Upper lobe of left lung (tissue), 6 donors: ENCODE data around the gene RAI1. TPM values are rescaled to one million over a fixed set of nuclear protein-coding genes. Genes with fewer than 3 reads are reported as not detected.
A peak's percentile ranks its signal among the peaks of the same experiment; 100 is the strongest.
"Not testable (repeated sequence)": the region's sequence is repeated elsewhere in the genome, so short reads cannot be mapped to it uniquely, and the experiment has no call there.

Experiments used
- ATAC-seq, 2 donors: fragments of 200-7000 bp; cut with Tn5 transposase; one replicate each; pipeline ENCODE4 v1.9.1; 2022; ENCODE audit warnings: mild to moderate bottlenecking in 2 of 2, moderate library complexity in 2 of 2; ENCODE audit not compliant: low FRiP score in 2 of 2
- DNase-seq, 2 donors: peaks; one replicate each; pipeline ENCODE4 v3.0.0-alpha.2; 2019 to 2020
- H3K27ac ChIP-seq, 4 donors: fragments of 200-600 bp; sonication (generic); one replicate each; pipeline ENCODE4 v1.5.1; 2016 to 2019
- H3K27me3 ChIP-seq, 4 donors: fragments of 200-600 bp; sonication (generic); one replicate each; pipeline ENCODE4 v1.5.1; 2017 to 2019
- H3K36me3 ChIP-seq, 4 donors: fragments of 200-600 bp; sonication (generic); one replicate each; pipeline ENCODE4 v1.5.1; 2016 to 2019
- H3K4me1 ChIP-seq, 4 donors: fragments of 200-600 bp; sonication (generic); one replicate each; pipeline ENCODE4 v1.5.1; 2018 to 2019
- H3K4me3 ChIP-seq, 4 donors: fragments of 200-600 bp; sonication (generic); one replicate each; pipeline ENCODE4 v1.5.1; 2017 to 2019; ENCODE audit warnings: mild to moderate bottlenecking in 2 of 4, moderate library complexity in 1 of 4
- H3K9me3 ChIP-seq, 4 donors: fragments of 200-600 bp; sonication (generic); one replicate each; pipeline ENCODE4 v1.5.1; 2018 to 2019
- CTCF ChIP-seq, 6 experiments: fragments of 450-650 bp in 4 of 6; fragments of 200-600 bp in 2 of 6; sonication (generic) in 2 of 6; IDR thresholded peaks; one replicate each; pipeline ENCODE4 v1.5.1; 2016 to 2019; ENCODE audit warnings: antibody characterized with exemption in 6 of 6
- EP300 ChIP-seq, 4 donors: sonication (generic); formaldehyde crosslinking; IDR thresholded peaks; one replicate each; pipeline ENCODE4 v1.5.1; 2017; ENCODE audit warnings: antibody characterized with exemption in 4 of 4, control low read depth in 2 of 4
- POLR2A ChIP-seq, 4 donors: fragments of 450-650 bp; IDR thresholded peaks; one replicate each; pipeline ENCODE4 v1.5.1; 2016 to 2017; ENCODE audit warnings: antibody characterized with exemption in 4 of 4, mild to moderate bottlenecking in 2 of 4
- POLR2AphosphoS5 ChIP-seq, 2 donors: sonication (generic); formaldehyde crosslinking; IDR thresholded peaks; one replicate each; pipeline ENCODE4 v1.5.1; 2017; ENCODE audit warnings: antibody characterized with exemption in 2 of 2
- WGBS, 2 donors: methylation state at CpG; one replicate each; pipeline ENCODE4 v1.1.5; 2017 to 2018; 5-methylcytosine and 5-hydroxymethylcytosine counted together
- total RNA-seq, 6 donors: library from RNA; depleted of rRNA in 4 of 6; stranded (reverse); fragments of >200 nt in 4 of 6; gene quantifications; one replicate each; pipeline versions ENCODE4 v1.1.0 to v1.2.1, GENCODE V29; 2016 to 2021
- donor health status: DM: no; HTN: no; CAD: no; lungs with moderate emphysema.
- donor health status: DM: no; HTN: yes; CAD: no; lungs with severe emphysema.

RAI1 gene
- total RNA-seq, 6 donors from 2014 or later, result 33.8 to 76.6 (median 41.2) TPM

GRCh38 chr17:17677299-17678040, 3.8 kb upstream of the RAI1 start:
- TF ChIP-seq POLR2A (IDR thresholded peaks at IDR 0.05) (no peak), EP300 (IDR thresholded peaks at IDR 0.05) (no peak), CTCF (IDR thresholded peaks at IDR 0.05) (no peak), POLR2AphosphoS5 (IDR thresholded peaks at IDR 0.05) (no peak)
- H3K9me3 ChIP-seq, result no peaks in the 10 kb centered on the region
- H3K4me1 ChIP-seq, result peaks cover 0 to 9% (median 2%) of the 10 kb centered on the region in 4 donors
- DNase-seq (no peak), ATAC-seq (no peak)
- H3K27me3 ChIP-seq, result no peaks in the 10 kb centered on the region
- WGBS, 2 donors, result 43 to 60% methylated on average over 2 of the region's 2 CpGs
- H3K27ac ChIP-seq, result no peak overlapping the region
- H3K4me3 ChIP-seq, result no peak overlapping the region
- H3K36me3 ChIP-seq, result no peaks in the 10 kb centered on the region

GRCh38 chr17:17678063-17678699, 3.1 kb upstream of the RAI1 start:
- not testable (repeated sequence) for H3K27me3 ChIP-seq

GRCh38 chr17:17679243-17679642, 2.0 kb upstream of the RAI1 start:
- no peak for ATAC-seq
- Histone ChIP-seq H3K27ac (no peak overlapping the region), H3K27me3 (no peaks in the 10 kb centered on the region), H3K4me1 (peaks cover 12 to 20% (median 14%) of the 10 kb centered on the region in 4 donors), H3K36me3 (no peaks in the 10 kb centered on the region), H3K9me3 (no peaks in the 10 kb centered on the region), H3K4me3 (no peak overlapping the region)
- TF ChIP-seq EP300 (IDR thresholded peaks at IDR 0.05) (no peak), CTCF (IDR thresholded peaks at IDR 0.05) (no peak), POLR2A (IDR thresholded peaks at IDR 0.05) (no peak), POLR2AphosphoS5 (IDR thresholded peaks at IDR 0.05) (no peak)
- 92 to 95% methylated on average over 4 to 6 of the region's 6 CpGs for WGBS, 2 donors
- DNase-seq, result no peak

More at GRCh38 chr17:17678063-17678699, 3.1 kb upstream of the RAI1 start:
- not testable (repeated sequence) for H3K4me1 ChIP-seq, ATAC-seq, H3K9me3 ChIP-seq, H3K36me3 ChIP-seq, H3K4me3 ChIP-seq, H3K27ac ChIP-seq, DNase-seq
- 77 to 83% methylated on average over 5 of the region's 5 CpGs for WGBS, 2 donors

- TF ChIP-seq POLR2AphosphoS5 (IDR thresholded peaks at IDR 0.05) (no peak), POLR2A (IDR thresholded peaks at IDR 0.05) (no peak), CTCF (IDR thresholded peaks at IDR 0.05) (no peak), EP300 (IDR thresholded peaks at IDR 0.05) (no peak)
- H3K4me3 ChIP-seq, result no peak overlapping the region
- WGBS, 2 donors, result 88 to 97% methylated on average over 6 of the region's 6 CpGs
- H3K4me1 ChIP-seq, result peaks cover 13 to 25% (median 17%) of the 10 kb centered on the region in 4 donors
- no peak for ATAC-seq
- no peaks in the 10 kb centered on the region for H3K36me3 ChIP-seq
- H3K9me3 ChIP-seq, result no peaks in the 10 kb centered on the region
- no peaks in the 10 kb centered on the region for H3K27me3 ChIP-seq
- no peak for DNase-seq
- no peak overlapping the region for H3K27ac ChIP-seq
These were observed 1.5 kb upstream of the RAI1 start for GRCh38 chr17:17679748-17680147.

GRCh38 chr17:17680477-17681186, 626 bp upstream of the RAI1 start:
- TF ChIP-seq POLR2A (IDR thresholded peaks at IDR 0.05) (no peak), POLR2AphosphoS5 (IDR thresholded peaks at IDR 0.05) (no peak), EP300 (IDR thresholded peaks at IDR 0.05) (no peak), CTCF (IDR thresholded peaks at IDR 0.05) (no peak)
- peak overlapping the region in 2 of 4 donors; percentile 90 to 94 for H3K27ac ChIP-seq
- peaks cover 20 to 33% (median 26%) of the 10 kb centered on the region in 4 donors for H3K4me1 ChIP-seq
- WGBS, 2 donors, result 56 to 64% methylated on average over 10 to 11 of the region's 12 CpGs
- no peaks in the 10 kb centered on the region for H3K36me3 ChIP-seq
- no peak for ATAC-seq
- no peaks in the 10 kb centered on the region for H3K27me3 ChIP-seq
- no peak for DNase-seq
- peak overlapping the region in 3 of 4 donors; percentile 66 to 96 (median 82) for H3K4me3 ChIP-seq
- H3K9me3 ChIP-seq, result no peaks in the 10 kb centered on the region
